NCI-H226 (cell line): Measurements from ENCODE around the gene PROCA1.
"Not testable (repeated sequence)": the region's sequence is repeated elsewhere in the genome, so short reads cannot be mapped to it uniquely, and the experiment has no call there.

ENCODE experiments used
- DNase-seq: peaks from one replicate; pipeline ENCODE4 v3.0.0-alpha.2; 2015

Gene PROCA1

DNA sequence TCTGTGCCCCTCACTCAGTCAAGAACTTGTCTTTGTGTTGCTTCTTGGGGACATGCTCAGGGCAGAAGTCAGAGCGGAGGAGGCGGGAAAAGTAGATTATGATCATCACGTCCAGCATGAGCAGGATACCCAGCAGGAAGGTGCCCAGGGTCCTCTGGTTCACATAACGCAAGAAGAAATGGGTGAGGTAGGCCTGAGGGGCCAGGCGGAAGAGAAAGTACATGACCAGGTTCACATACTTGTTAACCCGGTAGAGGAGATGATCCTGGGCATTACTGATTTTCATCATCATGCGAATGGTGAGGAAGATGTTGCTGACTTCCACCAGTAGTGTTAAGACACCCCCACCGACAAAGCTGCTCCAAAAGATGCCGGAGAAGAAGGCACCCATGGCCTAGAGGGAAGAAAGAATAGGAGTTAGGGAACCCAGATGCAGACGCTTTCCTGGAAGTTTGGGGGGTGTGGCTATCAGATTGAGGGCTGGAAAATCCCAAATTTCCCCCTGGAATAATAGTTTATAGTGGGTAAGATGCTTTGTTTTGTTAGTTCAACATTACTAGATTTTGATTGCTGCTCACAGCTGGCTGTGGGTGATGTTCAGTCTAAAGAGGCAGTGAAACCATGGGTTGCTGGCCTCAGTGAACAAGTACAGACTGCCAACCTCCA is 12.9 kb upstream of the PROCA1 start:
- DNase-seq, result no peak

DNA sequence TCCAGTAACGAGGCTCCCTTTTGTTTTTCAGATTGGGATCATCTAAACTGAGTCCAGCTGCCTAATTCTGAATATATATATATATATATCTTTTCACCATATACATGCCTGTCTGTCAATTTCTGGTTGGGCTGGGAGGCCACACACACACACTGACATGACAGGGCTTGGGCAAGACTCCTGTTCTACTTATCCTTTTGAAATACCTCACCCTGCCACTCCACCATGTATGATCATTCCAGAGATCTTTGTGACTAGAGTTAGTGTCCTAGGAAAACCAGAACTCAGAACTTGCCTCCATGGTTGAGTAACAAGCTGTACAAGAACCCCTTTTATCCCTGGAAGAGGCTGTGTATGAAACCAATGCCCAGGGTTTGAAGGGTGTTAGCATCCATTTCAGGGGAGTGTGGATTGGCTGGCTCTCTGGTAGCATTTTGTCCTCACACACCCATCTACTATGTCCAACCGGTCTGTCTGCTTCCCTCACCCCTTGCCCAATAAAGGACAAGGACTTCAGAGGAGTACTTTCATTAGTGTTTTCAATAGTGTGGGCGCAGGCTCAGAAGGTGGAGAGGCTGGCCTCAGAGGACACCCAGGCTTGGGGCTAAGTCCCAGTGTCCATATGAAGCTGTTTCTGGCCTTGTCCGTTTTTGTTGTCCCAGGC is 12.3 kb upstream of the PROCA1 start:
- DNase-seq, result not testable (repeated sequence)

DNA sequence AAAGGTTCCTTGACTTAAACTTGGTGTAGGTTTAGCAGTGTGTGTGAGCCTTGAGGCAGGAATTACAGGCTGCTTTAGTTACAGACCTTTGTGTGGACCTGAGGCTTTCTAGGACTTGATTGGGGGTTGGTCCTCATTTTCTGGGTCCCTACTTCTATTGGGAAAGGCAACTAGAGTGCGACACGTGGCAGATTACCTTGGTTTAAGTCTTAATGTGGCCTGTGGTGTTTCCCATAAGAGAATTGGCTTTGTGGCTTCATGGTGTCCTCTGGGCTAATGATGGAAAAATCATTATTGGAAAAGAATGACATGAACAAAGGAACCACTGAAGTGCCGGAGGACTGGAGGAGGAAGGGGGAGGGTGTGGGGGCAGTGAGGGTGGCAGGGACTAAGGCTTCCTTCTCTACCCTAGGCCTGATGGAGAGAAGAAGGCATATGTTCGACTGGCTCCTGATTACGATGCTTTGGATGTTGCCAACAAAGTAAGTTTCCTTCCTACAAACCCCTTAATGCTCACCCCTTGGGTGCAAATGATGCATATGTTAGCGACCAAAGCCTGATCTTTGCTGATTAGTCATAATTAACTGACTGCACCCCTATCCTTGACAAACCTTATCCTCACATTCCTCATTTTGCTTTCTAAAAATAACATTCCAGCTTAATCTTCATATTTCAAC is 11.6 kb upstream of the PROCA1 start:
- DNase-seq, result no peak

DNA sequence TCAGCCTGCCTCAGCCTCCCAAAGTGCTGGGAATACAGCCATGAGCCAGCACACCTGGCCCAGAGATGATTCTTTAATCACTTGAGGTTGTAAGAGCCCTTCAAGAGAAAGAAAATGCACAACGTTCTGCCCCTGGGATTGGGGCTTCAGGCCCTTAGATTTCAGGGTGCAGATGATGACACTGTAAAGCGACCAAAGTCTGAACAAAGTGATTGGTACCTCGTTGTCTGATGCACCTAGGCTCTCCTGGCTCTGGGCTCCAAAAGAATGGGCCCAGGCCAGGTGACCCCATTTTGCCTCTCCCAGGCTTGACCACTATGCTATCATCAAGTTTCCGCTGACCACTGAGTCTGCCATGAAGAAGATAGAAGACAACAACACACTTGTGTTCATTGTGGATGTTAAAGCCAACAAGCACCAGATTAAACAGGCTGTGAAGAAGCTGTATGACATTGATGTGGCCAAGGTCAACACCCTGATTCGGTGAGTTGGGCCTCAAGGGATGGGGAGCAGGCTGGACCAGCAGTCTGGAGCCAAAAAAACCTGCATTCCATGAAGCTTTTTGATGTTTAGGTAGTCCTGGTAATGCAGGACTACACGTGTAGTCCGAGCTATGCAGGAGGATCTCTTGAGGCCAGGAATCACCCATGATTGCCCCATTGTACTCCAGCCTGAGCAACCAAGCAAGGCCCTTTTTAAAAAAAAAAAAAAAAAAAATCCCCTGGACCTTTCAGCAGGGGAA is 10.9 kb upstream of the PROCA1 start:
- DNase-seq, result no peak

DNA sequence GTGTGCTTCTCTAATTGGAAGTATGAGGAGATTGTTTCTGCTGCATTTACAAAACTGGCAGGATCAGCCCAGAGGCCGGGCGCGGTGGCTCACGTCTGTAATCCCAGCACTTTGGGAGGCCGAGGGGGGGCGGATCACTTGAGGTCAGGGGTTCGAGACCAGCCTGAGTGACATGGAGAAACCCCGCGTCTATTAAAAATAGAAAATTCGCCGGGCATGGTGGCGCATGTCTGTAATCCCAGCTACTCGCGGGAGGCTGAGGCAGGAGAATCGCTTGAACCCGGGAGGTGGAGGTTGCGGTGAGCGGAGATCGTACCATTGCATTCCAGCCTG is 9.3 kb upstream of the PROCA1 start:
- not testable (repeated sequence) for DNase-seq

DNA sequence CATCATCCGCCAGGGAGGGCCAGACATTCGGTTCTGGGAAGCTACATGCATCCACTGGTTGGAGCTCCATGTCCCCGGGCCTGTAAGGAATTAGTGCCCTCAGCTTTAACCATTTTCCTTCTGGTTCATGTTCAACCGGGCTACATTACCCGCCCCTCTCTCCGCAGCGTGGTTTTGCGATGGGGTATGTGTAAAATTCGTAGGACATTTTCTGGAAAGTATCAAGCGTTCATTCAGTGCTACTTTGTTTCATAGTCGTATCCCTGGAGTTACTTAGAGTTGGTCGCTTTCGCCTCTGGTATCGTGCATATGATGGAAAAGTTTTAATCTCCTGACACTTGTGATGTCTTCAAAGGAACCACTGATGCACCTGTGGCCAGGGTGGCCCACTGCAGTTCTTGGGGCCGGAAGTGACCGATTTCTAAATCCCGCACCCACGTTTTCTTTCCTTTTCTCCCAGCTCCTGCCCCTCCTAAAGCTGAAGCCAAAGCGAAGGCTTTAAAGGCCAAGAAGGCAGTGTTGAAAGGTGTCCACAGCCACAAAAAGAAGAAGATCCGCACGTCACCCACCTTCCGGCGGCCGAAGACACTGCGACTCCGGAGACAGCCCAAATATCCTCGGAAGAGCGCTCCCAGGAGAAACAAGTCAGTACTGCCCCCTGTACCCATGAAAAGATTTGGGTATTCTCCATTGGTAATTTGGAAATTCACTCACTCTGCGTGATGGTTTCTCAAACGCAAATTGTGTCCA is 8.7 kb upstream of the PROCA1 start:
- DNase-seq, result no peak

DNA sequence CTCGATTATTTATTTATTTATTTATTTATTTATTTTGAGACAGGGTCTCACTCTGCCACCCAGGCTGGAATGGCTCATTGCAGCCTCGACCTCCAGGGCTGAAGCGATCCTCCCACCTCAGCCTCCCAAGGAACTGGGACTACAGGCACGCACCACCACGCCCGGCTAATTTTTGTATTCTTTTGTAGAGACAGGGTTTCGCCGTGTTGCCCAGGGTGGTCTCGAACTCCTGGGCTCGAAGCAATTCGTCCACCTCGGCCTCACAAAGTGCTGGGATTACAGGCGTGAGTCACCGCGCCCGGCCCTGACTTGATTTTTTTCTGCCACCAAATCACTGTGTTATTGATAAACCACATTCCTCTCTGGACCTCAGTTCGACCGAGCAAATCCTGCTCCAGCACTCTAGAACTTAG is 7.3 kb upstream of the PROCA1 start:
- DNase-seq, result no peak

DNA sequence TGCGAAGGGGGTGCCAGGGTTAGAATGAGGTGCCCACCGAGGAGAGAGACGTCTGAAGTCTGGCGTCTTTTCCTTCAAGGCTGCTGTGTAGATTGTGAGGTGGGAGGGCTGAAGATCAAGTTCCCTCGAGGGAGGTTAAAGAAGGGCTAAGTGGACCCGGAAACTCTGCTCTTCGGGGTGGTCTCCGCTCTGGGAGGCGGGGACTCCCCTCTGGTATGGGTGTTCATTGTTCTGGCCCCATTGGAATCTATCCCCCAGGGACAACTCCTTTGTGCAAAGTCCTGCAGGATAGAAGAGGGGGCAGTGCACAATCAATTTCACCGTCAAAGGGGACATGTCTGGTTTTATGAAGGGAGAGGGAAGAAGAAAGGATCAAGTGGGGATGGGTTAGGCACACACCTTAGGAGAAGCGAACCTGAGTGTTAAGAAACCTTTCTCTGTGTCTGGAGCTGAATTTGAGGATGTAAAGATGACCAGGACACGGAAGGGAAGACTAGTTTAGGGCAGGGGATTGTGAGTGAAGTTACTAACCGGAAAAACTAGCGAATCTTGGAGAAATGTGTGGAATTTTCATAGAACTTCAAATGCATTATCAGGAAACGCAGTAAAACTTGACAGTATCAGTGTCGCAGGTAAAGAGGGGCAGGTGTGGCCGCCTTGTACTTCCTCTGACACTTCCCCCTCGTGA is 6.8 kb upstream of the PROCA1 start:
- no peak for DNase-seq

DNA sequence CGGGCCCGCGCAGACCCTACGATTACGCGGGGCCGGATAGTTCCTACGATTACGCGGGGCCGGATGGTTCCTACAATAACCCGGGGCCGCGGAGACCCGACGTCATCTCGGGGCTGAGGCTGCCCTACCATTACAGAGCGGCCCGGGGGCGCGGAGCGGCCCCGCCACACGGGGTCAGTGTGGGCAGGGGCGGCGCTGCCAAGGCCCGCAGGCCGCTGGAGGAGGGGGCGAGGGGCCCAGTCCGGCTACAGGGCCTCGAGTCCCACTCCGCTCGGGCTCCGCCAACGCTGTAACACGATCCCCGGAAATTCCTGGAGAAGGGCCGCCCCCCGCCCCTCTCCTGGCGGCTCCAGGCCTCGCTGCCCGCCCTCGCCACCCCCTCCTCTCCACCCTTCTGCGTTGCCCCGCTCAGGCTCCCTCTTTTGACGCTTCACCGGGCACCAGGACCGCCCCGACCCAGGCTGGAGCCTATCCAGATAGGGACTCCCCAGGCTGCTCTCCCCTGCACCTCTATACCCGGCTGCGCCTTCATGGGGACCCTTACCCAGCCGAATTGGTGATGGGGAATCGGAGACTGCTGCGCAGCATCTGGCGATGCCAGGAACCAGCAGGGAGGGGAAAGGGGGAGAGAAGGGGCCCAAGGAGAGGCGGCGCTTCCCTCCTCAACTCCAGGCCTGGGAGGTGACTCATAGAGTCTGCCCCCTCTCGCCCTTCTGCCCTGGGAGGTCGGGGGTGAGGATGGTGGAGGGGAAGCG is 6.1 kb upstream of the PROCA1 start, which contains the start of gene RAB34:
Gene RAB34, minus strand, starts transcription at position 291 of the 755 bp plus-strand sequence. CDS start 602 bp downstream, outside the sequence.
- DNase-seq, result peak; percentile 94

DNA sequence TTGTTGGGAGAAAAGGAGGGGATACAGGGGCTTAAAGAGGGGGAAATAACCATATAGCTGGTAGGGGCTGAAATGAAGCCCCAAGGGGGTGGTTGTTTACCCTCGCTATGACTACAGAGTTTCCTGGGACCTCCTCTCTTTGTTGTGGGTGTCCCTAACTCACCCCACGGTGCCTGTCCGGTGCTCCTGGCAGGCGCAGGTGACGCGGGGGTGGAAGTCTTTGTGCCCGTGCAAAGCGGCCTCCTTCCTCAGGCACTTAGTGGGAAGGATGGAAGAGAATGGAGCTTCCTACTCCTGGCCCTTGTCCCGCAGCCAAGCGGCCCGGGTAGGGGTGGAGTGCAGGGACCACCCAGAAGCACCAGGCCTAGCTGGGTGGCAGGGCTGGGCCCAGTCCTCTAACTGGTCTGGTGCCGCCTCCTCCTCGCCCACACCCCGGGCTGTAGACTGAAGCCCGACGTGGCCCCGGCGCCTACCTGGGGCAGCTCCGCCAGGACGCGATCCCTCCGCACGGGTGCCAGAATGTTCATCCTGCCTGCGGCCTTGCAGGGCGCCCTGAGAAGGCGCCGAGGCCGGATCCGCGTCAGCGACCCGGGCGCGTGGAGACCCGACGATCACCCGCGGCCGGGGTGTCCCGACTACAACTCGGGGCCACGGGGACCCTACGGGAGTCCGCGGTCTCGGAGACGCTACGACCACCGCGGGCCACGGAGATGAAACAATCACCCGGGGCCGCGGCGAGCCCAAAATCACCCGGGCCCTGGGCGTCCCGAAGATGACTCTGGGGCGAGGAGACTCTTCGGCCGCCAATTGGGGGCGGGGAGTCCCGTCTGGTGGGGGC is 5.3 kb upstream of the PROCA1 start:
- DNase-seq, result no peak

DNA sequence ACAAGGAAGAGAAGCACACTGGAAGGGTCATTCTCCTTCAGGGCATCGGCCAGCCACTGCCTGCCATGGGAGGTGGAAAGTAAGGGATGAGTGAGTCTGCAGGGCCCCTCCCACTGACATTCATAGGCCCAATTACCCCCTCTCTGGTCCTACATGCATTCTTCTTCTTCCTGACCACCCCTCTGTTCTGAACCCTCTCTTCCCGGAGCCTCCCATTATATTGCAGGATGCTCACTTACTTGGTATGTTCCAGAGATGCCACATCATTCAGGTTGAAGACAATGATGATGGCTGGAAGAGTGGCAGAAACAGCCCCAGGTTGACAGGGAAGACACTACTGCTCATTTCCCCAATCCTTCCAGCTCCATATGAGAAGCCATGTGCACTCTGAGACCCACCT is 3.5 kb upstream of the PROCA1 start:
- no peak for DNase-seq

DNA sequence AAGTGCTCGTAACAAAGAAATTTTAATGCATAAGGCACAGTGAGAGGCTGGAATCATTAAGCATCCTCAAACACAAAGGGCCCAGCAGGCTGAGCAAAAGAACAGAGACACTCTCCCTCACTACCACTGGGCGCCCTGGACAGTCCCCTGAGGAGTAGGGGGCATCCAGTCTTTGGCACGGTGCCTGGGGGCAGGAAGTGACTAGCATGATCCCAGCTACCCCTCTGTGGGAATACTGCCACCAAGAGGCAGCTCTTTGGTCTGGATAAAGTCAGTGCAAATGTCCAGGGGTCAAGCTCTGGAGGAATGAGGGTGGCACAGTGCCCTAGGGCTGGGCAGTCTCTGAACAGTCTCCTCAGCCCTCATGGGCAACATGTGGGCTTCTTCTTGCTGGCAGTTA is 2.6 kb upstream of the PROCA1 start:
- no peak for DNase-seq

DNA sequence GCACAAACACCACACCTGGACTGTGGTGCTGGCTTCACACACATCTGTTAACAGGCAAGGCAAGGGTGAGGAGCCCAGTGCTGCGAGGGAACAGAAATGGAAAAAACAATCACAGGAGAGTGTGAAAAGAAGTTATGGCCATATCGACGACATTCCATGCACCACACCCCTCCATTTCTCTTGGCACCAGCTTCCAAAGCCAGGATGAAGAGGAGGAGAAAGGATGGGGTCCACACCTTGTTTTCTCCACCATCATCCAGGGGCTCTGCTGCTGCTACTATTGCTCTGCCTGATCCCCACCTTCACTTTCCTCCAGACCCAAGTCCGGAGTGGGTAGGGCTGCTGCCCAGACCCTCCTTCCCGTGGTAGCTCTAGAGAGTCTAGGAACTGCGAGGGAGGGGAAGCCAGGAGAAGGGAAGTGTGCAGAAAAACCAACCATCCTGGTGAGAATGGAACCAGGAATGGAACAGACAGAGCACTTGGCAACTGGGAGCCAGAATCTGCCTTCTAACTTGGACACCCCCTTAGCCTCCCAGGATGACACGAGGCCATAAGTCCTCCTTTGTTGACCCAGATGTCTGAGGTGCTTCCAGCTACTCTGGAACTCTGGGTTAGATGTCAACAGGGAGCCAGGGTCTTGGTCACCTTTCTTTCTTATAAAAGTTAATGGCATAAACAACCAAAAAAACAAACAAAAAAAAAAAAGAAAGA is 1.2 kb upstream of the PROCA1 start:
- no peak for DNase-seq

DNA sequence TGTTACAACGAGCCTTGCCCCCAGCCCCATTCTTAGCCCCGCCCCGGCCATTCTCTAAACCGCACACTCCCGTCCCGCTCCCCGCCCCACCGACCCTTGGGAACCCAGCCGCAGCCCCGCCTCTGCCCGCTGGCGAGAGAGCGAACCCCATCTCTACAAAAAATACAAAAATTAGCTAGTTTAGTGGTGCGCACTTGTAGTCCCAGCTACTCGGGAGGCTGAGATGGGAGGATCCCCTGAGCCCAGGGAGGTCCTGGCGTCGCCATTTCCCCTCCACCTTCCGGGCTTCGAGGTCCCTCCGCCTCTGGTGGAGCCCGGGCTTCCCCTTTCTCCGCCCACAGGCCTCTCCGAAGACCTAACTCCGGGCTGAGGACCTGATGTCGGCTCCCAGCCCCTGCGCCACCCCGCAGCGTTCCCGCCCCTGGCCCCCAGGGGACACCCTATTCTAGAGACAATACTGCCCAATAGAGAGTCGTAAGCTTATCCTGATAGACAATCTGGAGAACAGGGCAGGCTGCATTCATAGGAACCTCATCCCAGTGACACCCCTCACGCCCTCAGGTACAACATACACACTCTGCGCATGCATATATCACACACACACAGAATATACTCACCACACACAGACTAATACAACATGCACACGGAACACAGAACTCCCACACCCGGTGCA is 480 bp upstream of the PROCA1 start:
- no peak for DNase-seq

DNA sequence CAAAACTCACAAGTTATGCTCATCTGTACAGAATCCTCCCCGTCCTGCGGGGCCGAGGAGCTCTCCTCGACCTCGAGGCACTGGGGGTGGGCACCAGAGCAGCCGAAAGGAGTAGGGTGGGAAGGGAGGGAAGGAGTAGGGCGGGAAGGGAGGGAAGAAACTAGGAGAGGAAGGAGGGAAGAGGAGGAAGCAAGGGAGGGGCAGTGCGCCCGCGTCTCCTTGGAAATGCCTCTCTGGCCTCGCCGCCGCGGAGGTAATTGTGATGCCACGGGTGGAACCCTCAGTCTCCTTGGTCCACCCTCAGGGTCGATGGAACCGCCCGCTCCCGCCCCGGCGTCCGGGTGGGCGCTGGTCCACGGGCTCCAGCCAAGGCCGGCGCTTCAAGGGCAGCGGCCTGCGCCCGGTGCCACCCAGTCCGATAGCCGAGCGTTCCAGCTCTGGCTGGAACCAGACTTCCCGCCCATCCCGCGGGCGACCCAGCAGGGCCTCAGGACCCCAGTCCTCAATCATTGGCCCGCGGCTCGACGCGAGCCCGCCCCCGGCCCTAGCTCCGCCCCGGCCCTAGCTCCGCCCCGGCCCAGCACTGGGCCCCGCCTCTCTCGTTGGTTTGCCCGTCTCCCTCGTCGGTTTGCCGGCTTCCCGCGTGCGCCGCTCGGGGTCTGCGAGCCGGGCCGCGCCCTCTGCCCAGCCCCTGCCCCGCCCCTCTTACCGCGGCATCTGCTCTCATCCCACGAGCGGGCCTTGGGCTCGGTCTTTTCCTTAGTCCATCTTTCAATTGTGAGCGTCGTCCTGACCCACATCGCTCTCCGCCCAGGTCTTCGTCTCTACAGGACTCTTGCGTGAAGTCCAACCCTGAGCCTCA is 596 bp downstream of the PROCA1 start:
- peak; percentile 90 for DNase-seq

DNA sequence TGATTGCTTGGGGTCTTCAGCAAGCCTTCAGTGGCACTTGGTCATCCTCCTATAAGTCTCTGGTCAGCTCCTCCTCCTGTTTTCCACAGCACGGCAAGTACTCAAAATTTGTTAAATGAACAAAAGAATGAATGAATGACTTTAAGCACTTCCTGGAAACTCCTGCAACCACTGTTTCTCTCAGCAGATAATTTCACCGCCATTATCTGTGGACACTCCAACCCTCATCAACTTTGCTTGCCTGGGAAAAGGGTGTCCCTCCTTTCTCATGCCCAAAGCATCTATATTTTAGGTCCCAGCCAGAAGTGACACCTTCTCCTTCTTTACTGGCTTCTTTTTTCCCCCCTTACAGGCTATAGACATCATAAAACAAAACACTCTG is 4.4 kb downstream of the PROCA1 start:
- no peak for DNase-seq

DNA sequence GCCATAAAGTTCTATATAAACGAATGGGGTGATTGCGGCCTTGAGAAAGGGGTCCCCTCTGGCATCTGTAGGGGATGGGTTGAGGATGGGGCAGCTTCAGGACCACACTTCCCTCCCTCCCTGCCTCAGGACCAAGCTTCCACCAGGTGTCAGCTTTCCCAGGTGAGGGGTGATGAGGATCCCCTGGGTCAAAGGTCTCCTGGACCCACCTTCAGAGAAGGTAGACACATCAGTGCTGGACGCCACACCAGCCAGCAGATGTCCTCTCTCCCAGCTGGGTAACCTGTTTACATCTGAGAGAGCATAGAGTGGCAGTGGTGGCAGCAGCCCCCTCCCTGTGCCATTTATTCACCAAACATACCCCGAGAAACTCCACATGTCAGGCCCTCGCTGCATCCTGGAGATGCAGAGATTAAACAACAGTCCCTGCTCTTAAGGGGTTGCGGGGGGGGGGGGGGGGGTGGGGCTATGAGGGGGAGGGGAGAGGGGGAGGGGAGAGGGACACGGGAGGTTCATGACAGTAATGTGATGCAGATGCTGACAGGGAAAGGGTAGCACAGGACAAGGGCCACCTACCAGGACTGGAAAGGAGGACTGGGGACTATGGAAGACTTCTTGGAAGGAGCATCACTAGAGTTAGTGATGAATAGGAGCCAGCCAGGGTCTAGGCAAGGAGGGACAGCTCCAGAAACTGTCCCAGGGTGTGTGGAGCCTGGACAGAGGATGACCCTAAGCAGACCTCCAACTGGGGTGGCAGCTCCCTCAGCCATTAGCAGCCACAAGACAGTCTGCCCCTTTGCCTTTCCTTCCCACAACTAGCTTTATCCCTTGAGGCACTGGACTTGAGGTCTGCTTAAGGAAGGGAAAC is 5.0 kb downstream of the PROCA1 start:
- no peak for DNase-seq
